Left hindlimb (tissue), 1 donor: ENCODE results near the gene BRINP3.

Experiments used
- DNase-seq: peaks from one replicate; pipeline ENCODE4 v3.0.0-alpha.2; 2018

BRINP3 gene

DNA sequence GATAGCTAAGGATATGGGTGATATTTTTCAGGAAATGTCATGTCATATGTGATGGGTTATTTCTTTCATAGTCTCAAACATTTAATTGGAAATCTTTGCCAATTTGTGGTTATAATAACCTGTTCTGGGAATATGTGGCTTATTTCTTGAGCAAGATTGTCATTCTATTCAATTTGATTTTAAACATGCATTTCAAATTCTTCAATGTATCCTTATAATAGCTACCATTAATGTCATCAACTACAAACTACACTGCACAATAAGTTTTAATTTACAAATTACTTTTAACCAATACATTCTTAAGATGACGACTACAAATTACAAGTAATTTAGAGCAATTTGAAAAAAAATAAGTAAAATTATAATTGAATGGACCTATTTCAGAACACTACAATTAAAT is 164.9 kb downstream of the BRINP3 start:
- DNase-seq, result no peak

DNA sequence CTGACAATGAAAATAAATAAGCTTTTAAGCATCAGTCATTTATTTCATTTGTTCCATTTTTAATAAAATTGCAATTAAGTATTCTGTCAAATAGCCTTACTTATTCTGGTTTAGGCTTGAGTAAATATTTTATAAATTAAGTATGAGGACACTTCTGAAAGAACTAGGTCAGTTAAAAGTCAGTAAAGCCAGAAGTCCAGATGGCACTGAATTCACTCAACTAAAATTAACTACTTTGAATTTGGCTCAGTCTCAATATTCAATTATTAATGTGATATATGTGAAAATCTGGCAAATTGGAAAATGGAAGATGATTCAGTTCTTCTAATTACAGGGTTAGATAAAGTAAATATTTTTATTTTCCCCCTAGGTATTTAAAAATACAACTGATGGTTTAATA is 174.2 kb downstream of the BRINP3 start:
- no peak for DNase-seq

DNA sequence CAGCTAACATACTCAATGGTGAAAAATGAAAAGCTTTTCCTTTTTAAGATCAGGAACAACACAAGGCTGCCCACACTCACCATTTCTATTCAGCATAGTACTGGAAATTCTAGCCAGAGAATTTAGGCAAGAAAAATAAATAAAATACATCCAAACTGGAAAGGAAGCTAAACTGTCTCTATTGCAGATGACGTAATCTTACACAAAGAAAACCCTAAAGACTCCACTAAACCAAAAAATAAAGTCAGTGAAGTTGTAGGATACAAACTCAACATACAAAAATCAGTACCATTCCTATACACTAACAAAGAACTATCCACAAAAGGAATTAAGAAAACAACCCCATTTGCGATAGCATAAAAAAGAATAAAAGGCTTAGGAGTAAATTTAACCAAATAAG is 181.2 kb downstream of the BRINP3 start:
- no peak for DNase-seq

DNA sequence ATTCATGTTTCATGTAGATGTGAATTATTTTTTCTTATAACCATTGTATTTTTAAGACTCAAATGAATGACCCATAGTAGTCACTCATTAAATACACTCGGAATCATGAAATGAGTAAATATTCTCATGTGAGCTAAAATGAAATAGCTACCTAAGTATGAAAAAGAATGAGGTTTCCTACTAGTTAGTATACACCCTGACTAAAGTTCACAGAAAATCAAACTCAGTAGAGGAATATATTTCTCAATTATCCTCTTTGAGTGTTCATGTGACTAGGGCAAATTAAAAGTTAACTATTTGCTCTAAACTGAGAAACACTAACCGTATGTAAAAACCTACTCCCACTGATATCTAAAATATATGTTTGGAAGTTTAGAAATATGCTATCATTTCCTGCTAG is 187.8 kb downstream of the BRINP3 start:
- DNase-seq, result no peak

DNA sequence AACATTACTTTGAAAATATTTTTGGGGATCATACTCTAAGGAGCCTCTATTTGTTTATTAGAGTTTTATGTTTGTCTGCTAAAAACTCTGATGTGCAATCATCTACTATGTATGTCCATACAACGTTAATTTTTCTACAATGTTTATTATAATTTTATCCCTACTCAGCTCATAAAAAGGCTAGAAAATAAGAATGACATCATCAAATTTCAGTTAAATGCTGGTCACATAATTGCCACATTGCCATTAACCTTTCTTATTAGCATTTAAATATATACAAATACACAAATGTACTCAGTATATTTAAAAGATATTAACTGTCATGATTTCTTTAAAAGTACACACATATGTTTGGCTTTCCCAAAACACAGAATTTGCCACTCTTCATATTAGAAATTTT is 191.6 kb downstream of the BRINP3 start:
- no peak for DNase-seq

DNA sequence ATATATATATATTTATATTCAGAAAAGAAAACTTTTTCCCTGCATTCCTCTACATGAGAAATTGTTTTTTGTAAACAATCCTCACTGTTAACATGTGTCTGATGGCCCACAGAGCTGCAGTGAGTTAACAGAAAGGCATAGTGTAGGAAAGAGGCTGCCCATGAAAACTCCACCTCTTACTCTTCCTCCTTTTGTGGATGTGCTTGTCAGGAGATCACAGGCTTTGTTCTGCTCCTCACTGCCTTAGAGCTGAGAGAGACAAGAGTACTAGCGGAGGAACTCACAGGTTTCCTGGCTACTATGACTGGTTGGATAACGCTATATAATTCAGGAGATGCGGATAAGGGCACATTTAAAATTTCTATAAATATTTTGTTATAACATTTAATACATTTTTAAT is 200.6 kb downstream of the BRINP3 start:
- DNase-seq, result no peak

DNA sequence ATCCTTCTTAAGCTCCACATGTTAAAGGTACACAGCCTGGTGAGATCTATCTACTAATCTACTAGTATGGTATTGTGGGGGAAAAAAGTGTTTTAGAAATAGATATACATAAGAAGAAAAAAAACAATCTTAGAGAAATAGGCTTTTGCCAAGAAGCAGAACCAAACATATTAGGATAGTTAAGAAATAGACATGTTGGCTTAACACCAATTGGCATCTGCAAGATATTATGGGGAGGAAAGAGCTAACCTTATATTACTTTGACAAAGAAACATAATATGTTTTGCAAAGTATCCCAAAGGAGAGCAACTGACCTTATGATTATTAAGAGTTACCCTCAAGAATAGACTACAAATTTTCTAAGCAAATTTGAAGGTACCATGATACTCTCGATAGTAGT is 202.9 kb downstream of the BRINP3 start:
- DNase-seq, result no peak

DNA sequence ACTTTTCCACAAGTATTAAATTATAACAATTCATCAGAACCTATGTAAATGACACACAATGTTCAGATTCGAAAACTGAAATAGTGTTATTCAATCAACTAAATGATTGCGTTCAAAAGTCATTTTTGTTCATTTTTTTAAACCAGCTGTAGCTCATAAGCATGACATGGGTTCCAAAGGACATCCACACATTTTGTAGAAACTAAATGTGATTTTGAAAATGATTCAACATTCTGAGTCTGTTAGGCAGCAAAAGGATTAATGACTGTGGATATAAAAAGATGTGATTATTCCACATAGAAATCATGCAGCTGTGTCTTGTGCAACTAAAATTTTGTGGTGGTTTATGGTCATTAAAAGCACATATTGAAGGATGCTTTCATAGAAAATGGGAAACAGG is 204.5 kb downstream of the BRINP3 start:
- DNase-seq, result no peak

DNA sequence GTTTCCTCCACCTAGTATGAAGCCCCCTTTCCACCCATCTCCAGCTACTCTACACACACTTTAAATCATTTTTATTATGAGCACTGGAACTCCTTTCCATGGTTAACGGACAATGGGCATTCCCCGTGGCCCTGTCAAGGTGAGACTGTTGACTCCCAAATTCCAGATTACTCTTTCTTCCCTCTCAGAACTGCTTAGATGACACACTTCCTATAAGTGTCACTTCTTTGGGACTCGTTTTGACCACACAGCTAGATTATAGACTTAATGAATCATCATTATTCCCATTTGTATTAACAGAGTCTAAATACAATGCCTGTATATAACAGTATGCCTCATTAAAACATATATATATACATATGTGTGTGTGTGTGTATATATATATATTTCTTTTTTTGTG is 215.1 kb downstream of the BRINP3 start:
- no peak for DNase-seq

DNA sequence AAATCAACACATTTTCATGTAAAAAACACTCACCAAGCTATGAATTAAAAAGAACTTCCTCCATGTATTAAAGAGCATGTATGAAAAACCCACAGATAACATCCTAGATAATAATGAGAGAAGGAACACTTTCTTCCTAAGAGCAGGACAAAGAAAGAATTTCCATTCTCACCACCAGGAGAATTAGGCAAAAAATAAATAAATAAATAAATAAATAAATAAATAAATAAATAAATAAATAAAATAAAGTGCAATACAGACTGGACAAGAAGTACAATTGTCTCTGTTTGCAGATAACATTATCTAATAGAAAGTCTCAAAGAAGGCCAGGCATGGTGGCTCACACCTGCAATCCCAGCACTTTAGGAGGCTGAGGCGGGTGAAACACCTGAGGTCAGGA is 218.2 kb downstream of the BRINP3 start:
- DNase-seq, result no peak

DNA sequence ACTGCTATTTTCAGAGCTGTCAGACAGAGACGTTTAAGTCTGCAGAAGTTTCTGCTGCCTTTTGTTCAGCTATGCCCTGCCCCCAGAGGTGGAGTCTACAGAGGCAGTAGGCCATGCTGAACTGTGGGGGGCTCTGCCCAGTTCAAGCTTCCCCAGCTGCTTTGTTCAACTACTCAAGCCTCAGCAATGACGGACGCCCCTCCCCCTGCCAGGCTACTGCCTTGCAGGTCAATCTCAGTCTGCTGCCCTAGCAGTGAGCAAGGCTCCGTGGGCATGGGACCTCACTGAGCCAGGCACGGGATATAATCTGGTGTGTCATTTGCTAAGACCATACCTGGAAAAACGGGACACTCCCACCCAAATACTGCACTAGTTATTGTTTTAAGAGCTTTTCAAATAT is 219.7 kb downstream of the BRINP3 start:
- DNase-seq, result no peak

DNA sequence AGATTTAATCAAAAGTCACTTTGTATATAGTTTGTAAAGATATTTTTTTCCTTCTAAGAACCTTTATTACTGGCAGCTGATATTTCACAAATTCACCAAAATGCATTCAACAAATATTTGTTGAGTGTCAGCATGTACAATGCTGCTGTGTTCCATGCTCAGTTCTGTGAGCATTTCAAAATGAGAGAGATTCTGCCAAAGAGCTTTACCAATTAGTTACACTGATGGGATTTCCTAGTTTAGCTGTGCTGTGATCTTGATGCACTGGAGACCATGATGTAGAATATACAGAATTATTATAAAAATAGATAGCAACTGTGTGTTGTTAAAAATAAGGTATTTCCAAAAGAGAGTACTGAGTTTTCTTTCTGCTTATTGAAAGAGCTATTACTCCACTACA is 225.6 kb downstream of the BRINP3 start:
- DNase-seq, result no peak

DNA sequence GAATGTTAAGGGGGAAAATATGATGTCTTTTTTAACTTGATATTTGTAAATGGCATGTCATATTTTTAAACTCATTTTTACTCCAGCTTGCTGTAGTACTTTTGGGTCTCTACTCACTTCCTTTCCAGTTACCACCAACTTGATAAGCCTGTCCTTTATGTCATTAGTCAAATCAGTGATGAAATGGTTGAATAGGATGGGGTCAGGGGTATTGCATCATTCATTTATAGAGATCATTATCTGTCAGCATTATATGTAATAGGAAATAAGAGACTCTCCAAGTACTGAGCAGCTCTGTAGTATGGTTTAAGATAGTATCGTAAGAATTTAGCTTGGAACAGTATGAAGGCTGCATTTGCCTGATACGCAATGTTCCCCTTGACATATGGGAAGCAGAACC is 227.3 kb downstream of the BRINP3 start:
- DNase-seq, result no peak

DNA sequence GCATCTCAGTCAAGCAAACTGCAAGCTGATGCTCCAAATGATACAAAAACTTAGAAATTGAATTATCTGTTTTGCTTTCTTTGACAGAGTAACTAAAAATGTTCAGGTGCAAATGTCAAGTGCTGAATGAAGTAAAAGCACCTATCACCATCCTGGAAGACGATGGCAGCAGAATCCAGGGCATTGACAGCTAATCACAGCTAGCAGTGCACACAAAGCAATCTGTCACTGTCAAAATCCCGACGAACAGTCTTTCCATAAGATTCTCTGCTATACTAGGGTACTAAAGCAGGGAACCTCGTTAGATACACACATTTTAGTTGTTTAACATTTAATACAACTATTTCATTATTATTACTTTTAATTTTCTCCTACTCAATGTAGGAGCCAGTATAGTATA is 233.3 kb downstream of the BRINP3 start:
- DNase-seq, result no peak

DNA sequence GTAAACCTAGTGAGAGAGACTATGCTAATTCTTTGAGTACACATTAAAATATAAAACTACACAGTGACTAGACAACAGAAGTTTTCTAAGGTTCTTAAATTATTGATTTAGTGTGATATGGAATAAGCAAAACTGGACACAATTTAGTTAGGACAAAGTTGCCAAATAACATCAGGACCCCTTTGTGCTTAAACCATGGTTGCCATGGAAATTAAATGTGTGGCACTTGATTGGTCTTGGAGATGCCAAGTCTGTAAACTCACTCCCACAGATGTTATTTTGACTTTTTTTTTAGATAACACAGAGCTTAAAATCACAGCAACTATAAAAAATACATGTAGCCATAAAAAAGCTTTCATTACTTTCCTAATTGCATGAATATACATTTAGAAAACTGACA is 234.6 kb downstream of the BRINP3 start:
- DNase-seq, result no peak

DNA sequence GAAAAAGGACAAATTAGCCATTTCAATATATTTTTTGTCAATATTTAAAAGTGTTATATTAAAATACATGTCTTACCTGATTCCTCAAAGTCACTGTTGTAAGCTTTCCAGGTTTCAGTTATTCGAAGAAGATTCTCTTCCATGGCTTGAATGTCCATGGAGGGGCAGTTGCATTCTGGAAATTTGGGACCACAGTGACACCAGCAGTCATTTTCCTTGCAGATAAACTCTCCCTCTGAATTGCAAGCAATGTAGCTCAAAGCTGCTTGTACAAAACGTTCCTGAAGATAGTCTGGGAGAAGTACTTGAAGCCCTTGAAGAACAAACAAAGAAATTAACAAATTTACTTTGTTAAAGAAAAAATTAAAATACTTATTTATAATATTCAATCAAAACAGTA is 251.7 kb downstream of the BRINP3 start:
- no peak for DNase-seq

DNA sequence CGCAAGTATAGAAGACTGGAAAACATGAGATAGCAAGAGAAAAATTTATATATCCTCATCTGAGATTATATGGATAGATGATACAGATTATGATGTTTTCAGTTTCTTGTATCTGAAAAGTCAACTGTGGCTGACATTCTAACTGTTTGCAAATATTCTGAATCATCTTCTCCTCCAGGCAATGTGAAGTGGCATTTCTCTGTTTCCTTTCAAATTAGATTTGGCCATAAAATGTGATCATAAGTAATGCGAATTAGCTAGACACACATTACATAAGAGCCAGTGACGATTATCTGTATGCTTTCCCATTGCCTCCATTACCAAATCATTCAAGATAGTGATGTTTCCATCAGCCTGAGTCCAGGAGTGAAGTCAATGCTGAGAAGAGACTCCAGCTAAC is 265.2 kb downstream of the BRINP3 start:
- no peak for DNase-seq

DNA sequence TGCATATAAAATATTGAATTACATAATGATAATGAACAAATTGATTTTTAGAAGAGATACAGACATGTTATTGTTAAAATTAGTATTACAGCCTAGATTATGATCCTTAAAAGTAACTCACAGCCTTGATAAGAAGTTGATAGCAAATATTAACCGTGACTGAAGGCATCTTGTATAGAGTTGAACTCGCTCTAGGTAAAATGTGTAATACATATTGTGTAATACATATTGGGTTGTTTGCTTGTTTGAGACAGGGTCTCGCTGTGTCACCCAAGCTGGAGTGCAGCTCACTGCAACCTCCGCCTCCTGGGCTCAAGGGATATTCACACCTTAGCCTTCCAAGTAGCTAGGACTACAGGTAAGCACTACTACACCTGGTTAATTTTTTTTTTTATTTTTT is 269.9 kb downstream of the BRINP3 start:
- DNase-seq, result no peak

DNA sequence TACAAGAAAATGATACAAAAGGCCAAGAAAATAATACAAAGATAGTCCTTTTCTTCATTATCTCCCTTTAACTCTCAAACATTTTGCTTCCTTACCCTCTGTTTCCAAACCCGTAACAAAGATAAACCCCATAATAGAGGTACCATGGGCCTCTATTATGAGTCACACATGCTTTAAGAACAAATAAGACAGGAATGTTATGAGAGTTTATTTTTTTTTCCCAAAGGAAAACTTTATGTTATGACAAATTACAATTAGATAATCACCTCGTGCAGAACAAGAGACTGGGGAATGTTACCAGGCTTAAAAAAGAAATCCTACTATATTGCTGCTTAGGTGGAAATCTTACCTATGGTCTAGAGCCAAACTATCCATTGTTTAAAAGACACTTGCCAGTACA is 272.0 kb downstream of the BRINP3 start:
- no peak for DNase-seq

DNA sequence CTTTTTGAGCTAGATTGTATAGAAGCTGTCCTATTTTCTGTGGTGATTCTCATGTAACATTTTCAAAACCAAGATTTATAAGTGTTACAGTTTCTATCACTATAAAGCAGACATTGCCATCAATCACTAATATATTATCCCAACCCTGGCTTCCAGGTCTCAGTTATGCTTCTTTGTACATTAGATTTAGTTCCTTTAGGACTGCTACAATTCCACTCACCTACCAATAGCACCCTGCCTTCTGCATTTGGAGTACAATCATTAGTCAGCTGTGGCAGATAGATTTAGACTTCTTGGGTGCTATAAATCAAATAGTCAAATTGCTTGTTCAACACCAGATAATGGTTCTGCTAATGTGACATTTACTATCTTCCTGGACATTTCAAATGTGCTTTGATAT is 281.6 kb downstream of the BRINP3 start:
- no peak for DNase-seq

DNA sequence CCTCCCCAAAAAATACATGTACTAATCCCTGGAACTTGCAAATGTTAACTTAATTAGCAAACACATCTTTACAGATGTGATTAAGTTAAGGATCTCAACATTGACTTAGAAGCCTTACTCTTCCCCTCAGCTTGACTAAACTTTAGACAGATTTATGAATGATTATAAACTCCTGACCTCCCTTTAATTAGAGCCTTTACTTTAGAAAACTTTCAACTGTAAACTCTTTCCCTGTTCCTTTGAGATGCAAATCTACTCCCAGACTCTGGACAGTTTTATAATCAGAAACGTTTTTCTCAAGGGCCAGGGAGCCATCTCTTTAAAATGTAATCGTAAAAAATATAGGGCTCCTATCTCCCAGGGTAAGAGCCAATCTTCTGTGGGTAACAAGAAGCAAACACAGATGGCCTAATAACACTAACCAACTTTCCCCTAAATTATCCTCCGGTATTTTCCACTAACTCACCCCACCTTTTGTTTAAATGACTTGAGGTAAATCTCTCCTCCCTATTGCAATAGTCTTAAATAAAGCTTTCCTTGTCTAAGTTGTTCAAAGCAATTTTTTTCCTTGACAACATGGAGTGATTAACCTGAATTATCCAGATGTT is 284.1 kb downstream of the BRINP3 start:
- no peak for DNase-seq

DNA sequence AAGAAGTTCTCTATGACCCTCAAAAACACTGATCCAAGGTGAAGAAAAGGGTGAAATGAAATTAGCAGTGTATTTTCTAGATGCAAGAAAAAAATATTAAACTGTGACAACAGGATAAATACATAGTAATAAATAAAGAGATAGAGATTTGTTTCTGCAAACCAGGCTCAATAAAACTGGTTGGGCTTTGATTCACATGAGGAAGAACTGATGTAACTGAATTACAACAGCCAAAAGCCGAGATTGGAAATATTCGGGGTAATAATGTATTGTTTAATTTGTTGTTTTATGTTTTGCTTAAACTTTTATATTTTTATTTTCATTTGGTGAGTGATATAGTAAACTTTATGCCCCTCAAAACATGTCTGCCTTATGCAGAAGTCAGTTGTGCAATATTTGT is 285.0 kb downstream of the BRINP3 start:
- no peak for DNase-seq

DNA sequence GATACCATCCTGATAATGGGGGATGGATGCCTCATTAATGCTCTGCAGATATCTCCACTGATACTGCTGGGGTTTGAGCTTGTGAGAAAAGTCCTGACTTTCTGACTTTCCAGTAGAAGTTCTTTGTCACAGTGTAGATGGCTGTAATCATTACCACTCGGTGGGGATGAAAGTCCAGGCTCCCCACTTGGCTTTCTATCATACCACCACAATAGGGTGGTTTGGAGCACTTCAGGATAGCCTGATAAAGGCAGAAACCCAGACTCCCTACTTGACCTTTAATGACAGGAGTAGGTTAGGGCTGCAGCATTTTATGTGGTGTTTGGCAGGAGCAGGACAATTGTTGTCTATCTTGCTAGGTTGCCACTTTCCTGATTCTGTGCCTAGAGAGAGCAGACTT is 294.1 kb downstream of the BRINP3 start:
- no peak for DNase-seq

DNA sequence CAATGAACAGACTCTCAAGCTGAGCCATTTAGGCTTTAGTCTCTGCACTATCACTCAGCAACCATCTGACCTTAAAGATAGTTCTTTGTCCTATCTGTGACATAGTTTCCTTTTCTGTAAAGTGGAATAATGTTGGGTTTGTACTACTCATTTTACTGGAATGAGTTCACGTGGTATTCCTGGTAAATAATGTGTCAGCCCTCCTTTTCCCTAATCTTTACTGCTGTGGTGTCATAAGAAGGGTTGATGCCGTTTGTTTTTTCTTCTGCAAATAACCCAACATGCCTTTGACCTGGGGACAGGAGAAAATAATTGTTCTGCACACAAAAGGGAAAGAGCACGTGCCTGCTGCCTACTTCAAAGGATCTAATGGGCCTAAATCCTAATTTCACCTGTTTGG is 297.8 kb downstream of the BRINP3 start:
- no peak for DNase-seq

DNA sequence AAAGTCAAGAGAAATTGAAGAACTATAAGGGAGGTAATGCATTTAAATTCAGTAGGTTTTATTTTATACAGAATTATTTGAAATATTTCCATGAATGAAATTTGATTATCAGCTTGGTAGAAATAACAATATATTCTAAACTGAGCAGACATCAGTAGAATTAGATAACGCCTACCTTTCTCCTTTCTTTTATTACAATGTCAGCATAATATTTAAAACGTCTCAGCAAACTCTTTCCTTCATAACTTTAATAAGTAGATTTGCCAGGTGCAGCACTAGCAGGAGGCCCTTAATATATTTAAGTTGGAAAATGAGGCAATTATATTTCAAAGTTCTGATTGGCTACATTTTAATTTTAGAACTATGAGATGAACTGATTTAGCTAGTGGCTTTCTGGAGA is 298.8 kb downstream of the BRINP3 start:
- DNase-seq, result no peak

DNA sequence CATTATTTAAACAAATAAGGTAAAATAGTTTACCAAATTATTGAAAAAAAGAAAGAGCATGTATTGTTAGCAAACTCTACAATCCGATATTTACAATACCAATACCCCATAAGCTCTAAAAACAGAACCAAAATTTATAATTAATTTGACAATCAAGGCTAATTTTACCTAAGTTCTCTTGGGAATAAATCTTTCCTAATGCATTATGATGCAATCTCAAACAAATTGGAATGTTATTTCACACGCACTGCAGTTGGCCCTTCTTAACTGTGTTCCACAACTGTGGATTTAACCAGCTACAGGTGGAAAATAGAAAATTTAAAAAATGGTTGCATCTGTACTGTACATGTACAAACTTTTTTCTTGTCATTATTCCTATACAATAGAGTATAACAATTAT is 300.1 kb downstream of the BRINP3 start:
- no peak for DNase-seq
